Measurements from ENCODE around the gene OR1D5.
"Not testable (repeated sequence)": the region's sequence is repeated elsewhere in the genome, so short reads cannot be mapped to it uniquely, and the experiment has no call there.

Gene OR1D5, protein sequence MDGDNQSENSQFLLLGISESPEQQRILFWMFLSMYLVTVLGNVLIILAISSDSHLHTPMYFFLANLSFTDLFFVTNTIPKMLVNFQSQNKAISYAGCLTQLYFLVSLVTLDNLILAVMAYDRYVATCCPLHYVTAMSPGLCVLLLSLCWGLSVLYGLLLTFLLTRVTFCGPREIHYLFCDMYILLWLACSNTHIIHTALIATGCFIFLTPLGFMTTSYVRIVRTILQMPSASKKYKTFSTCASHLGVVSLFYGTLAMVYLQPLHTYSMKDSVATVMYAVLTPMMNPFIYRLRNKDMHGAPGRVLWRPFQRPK

DNA sequence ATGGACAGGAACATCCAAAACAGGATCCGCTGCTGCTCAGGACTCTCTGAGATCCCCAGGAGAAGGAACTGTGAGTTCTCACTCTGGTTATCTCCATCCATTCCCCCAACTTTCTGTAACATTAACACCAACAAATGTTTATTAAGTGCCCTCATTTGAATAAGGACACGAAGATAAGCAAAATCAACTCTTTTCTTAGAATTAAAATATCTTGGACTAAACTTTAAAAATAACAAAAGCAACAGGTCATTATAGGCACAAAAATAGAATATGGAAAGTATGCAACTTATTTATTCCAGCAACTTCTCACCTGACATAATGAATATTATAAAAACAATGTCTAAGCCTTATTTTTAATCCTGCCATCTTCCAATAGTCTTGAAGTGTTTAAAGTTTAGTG is at the start of gene OR1D5:
OR1D5 (minus strand) TSS at position 101 of the 400 bp plus-strand sequence; CDS start at position 101, 0 bp downstream.
- DNase-seq (ENCODE audit: low read depth in 2 of 3, low spot score in 2 of 3), result not testable (repeated sequence)

DNA sequence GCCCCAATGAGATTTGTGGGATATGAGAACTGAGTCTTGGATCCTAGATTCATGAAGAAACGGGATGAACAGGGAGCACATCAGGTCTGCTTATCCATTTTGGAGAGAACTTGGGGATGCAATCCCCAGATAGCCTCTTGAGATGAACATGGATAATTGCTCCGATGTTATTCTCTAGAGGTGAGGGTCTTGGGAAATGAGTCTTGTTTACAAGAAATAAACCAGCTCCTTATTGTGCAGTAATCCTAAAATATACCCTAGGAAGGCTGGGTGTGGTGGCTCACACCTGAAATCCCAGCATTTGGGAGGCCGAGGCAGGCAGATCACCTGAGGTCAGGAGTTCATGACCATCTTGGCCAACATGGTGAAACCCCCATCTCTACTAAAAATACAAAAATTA is 40.9 kb upstream of the OR1D5 start, which contains the start of gene OR1D2:
OR1D2 (minus strand) TSS at position 101 of the 400 bp plus-strand sequence. CDS start 11,426 bp downstream, outside the sequence.
- DNase-seq (ENCODE audit: low read depth in 2 of 3, low spot score in 2 of 3), result no peak

DNA sequence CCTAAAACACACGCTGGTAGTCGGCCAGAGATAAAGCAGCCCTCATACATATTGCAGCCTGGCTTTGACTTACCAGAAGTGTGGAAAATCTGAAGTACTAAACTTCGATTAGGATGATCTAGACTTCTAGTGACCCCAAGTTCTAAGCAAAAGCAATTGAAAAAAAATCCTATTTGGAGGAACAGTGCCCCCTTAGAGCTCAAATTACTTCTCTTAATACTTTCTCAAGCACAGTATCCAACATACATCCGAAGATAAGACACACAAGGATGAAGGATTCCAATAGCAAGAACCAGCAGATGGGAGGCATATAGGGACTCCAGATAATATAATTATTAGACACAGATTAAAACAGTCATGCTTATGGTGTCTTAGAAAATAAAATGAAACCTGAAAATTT is 10.4 kb upstream of the OR1D5 start:
- DNase-seq (ENCODE audit: low read depth in 2 of 3, low spot score in 2 of 3), result not testable (repeated sequence)

DNA sequence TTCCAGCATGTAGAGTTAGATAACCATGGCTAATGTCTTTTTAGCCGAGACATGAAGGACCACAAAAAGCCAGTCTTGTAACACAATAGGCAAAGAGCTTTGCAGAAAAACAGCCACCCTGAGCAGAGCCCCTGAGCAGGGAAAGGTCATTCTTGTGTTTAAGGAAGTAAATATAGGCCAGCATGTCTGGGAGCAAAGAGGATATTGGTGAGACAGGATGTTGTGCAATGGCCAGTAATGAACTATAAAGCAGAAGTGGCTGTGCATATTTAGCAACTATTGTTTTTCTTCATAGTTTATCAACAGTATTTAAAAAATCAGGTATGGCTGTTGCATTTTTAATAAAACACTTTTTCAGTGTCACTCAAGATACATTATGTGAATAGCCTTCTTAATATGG is 1.8 kb upstream of the OR1D5 start:
- not testable (repeated sequence) for DNase-seq (ENCODE audit: low read depth in 2 of 3, low spot score in 2 of 3)

DNA sequence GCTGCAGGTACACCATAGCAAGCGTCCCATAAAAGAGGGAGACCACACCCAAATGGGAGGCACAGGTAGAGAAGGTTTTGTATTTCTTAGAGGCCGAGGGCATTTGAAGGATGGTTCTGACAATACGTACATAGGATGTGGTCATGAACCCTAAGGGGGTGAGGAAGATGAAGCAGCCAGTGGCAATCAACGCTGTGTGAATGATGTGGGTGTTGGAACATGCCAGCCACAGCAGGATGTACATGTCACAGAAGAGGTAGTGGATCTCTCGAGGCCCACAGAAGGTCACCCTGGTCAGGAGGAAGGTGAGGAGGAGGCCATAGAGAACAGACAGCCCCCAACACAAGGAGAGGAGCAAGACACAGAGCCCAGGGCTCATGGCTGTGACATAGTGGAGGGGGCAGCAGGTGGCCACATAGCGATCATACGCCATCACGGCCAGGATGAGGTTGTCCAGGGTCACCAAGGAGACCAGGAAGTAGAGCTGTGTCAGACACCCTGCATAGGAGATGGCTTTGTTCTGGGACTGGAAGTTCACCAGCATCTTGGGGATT is 506 bp downstream of the OR1D5 start:
- DNase-seq (ENCODE audit: low read depth in 2 of 3, low spot score in 2 of 3), result not testable (repeated sequence)

DNA sequence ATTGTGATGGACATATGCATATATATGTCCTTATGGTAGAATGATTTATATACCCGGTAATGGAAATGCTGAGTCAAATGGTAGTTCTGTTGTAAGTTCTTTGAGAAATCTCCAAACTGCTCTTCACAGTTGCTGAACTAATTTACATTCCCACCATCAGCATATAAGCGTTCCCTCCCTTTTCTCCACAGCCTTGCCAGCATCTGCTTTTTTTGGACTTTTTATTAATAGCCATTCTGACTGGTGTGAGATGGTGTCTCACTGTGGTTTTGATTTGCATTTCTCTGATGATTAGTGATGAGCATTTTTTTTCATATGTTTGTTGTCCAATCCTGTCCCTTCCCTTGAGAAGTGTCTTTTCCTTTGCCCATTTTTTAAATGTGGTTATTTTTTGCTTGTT is 8.5 kb downstream of the OR1D5 start:
- not testable (repeated sequence) for DNase-seq (ENCODE audit: low read depth in 2 of 3, low spot score in 2 of 3)

DNA sequence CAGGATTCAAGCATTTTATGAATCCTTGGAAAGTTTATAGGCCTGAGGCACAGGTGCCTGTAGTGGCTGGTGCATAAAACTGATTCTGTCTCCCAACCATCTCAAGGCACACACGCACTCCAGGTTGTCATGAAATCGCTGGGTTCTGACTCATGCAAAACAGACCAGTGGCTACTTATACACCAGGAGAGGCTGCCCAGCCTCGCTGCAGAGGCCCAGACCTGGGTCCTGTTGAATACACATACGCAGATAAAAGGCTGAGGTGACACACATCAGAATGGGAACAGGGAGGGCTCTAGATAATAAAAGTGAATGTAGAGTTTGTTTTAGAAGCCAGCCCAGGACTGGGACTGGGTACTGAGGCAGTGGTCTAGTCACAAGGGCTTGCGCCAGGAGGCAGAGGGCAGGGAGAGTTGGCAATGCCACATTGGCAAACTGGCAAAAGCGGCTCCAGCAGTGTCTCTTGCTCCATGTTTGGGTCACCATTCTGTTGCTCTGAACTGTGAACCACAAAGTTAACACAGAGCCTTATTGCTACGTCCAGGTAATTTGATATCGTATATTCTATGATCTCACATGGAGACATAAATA is 13.6 kb downstream of the OR1D5 start:
- DNase-seq (ENCODE audit: low read depth in 2 of 3, low spot score in 2 of 3), result no peak

DNA sequence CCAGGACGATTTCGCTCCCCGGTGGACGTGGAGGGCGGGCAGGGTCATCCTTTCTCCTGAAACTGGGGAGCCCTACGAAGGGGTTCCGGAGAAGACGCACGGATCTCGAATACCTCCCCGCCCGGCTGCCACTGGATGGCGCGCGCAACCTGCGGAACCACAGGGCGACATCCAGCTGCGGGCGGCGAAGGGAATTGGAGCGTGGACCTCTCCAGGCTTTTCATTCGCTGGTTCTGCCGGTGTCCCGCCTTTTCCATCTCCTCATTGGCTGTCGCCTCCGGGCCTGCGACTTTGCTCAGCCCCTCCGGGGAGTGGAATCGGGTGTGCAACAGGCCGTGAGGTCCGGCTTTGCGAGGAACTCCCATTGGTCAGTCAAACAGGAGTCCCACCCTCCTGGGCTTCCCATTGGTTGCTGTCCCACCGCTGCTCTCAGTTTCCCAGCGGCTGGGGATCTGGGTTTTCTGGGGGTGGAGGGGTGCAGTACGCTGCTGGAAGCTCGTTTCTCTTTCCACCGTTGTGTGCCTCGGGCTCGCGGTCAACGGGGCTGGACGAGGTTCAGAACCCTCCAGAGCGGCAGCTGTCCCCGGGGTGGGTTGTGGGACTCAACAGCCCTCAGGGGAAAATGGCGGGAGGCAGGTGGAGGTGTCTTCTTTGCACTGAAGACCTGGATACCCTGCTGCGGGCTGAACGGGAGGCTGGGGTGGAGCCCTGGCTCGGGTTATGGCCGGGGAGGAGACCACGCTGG is 14.5 kb downstream of the OR1D5 start:
- peak; percentile 67 to 87 (median 77) for DNase-seq (ENCODE audit: low read depth in 2 of 3, low spot score in 2 of 3)

DNA sequence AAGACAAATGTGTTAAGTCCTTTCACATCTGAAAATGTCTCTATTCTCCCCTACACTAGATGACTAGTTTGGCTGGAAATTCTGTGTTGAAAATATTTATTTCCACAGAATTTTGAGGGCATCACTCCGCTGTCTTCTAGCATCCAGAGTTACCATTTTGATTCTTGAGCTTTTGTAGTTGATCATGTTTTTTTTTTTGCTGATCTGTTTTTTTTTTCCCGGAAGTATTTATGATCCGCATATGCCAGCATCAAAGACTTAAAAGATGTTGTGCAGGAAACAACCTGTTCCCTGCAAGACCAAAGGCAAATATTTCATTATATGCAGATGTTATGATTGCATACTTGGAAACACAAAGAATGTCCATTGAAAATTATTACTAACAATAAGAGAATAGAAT is 16.7 kb downstream of the OR1D5 start:
- no peak for DNase-seq (ENCODE audit: low read depth in 2 of 3, low spot score in 2 of 3)

DNA sequence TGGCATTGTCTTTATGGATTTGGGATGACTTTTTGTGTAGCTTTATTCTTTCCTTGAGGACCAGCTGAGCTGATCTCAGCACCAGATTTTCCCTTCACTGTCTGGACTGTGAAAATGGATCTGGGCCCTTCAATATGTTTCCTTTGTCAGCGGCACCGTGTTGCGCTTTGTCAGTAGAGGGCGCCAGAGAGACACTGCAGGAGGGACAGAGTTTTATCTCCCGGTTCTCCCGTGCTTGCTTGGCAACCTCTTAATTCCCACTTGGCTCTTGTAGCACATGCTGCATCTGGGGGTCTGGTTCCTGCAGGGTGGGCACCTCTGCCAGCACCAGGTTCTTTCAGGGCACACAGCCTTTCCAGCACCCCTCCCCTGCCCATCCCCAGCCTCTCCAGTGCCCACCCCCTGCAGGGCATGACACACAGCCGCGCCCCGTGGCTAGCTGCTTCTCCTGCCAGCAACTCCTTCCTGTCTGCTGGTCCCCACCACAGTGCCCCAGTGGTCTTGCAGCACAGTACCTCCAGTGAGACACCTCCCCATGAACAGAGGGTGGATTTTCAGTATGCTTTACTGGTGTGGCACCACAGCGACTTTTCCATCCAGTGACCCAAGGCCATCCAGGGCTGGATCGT is 19.6 kb downstream of the OR1D5 start:
- no peak for DNase-seq (ENCODE audit: low read depth in 2 of 3, low spot score in 2 of 3)

DNA sequence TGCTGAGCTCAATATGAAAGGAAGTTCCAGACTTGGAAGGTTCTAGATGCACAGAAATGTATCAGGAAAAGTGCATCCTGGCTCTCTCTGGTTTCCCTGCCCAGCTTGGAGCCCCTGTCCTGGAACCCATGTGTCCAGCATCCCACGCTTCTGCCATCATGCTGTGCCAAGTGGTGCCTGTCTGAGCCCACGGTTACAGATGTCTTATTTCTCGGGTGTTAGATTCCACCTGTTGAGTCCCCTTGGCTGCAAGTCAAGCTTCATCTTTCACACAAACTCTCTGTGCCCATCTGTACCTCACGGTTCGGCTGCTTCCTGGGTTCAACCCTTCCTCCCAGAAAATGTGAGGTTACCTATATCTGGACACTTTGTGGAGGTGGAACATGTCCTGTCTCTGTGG is 22.5 kb downstream of the OR1D5 start:
- no peak for DNase-seq (ENCODE audit: low read depth in 2 of 3, low spot score in 2 of 3)

DNA sequence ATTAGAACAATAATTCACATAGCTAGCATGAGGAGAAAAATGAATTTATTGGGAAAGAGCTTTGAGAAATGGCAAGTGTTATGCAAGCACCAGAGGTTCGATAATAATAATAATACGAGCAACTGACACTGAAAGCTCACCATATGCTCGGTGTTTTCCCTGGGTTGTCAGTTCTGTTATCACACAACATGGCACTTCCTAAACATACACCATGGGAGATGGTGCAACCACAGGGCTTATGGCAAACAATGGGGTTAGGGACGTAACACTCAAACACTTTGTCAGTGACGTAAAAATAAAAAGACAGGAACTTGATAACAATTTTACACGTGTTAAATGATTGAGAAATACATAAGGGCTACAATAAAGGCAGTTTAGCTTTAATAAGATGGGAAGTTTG is 23.7 kb downstream of the OR1D5 start:
- no peak for DNase-seq (ENCODE audit: low read depth in 2 of 3, low spot score in 2 of 3)

DNA sequence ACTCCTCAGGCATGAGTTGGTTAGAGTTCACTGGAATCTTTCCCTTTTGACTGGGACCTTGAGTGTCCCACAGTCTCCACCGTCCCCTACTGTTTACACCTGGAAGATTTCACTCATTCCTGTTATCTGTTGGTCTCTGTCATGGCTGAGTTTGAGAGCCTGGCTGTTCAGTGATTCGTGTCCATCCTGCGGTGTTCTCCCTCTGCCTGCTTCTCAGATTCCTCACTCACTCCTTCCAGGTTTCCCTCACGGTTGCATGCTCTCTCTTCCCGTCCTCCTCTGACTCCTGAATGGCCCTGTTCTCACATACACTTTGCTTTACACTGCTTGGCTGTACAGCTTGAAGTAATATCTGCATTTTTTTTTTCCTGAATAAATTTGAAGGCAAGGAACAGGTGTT is 24.5 kb downstream of the OR1D5 start:
- no peak for DNase-seq (ENCODE audit: low read depth in 2 of 3, low spot score in 2 of 3)

DNA sequence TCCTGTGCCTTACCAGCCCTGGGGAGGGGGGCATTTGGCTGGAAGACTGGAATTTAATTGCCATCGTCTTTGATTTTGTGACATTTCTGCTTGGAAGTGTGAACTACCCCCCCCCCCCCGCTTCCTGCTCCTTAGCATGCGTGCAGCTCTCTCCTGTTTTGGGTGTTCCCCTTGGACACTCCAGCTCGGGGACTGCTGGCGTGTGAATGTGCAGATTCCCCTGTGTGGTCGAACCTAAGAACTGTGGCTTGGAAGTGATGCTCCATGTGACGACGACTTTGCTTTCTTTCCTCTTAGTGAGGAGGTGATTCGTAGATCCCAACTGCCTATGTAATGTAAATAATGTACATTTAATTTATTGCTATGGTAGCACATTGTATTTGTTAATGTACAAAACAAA is 26.1 kb downstream of the OR1D5 start:
- no peak for DNase-seq (ENCODE audit: low read depth in 2 of 3, low spot score in 2 of 3)

DNA sequence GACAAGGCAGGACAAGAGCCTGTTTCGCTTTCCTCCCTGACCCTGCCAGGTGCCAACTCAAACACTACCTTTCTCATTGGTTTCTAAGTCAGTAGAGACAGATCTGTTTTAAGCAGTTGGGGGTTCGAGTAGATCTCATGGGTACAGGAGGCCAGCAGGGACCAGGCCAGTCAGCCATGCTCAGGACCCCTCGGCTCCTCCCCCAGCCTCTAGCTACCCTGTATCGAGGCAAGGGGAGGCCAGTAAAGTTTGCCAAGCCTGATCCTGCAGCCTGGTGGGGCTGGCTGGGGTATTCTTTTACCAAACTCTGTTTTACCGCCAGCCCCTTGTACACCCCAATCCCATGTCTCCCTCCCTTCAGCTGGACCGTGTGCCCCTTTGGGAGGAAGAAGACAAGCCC is 26.6 kb downstream of the OR1D5 start:
- DNase-seq (ENCODE audit: low read depth in 2 of 3, low spot score in 2 of 3), result no peak

DNA sequence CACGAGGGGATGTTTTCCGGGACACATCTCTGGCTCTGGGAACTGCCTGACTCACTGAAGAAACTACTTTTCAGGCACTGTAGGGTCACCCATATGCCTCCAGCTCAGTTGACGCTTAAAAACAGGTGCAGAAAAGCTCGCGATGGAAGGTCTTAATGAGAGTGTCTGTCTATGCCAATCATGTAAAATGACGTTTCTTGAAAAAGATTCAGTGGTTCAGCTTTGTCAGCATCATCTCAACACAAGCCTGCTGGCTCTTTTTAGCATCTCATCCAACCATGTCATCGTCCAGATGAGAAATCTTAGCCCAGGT is 27.5 kb downstream of the OR1D5 start:
- DNase-seq (ENCODE audit: low read depth in 2 of 3, low spot score in 2 of 3), result no peak

DNA sequence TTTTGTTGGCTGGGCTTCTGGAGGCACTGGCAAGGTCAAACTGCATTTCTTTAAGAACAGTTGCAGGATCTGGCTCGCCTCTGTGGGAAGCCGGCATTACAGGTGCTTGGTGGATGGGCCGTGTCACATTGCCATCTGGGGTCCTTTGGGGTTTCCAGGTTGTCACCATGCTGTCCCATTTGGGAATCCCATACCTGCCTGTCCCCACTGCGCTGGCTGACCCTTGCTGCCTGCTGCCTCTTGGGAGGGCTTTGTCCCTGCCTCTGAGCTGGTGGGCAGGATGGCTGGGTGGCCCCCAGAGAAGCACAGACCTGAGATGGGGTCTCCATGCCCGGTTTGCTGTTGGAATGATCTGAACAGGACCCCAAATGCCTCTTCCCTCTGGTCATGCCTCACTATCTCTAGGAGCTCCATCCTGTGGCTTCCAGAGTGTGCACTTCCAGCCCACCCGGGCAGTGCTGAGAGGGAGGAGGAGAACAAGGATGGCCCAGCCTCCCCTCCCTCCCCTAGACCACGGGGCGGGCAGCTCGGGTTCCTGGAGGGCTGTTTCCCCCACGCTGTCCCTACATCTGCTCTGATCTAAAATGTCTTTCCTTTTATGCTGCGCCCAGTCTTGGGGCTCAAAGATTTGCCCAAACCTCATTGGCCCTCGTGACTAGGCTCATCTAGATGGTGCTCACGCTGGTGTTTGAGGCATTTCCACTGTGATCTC is 28.0 kb downstream of the OR1D5 start:
- DNase-seq (ENCODE audit: low read depth in 2 of 3, low spot score in 2 of 3), result no peak

DNA sequence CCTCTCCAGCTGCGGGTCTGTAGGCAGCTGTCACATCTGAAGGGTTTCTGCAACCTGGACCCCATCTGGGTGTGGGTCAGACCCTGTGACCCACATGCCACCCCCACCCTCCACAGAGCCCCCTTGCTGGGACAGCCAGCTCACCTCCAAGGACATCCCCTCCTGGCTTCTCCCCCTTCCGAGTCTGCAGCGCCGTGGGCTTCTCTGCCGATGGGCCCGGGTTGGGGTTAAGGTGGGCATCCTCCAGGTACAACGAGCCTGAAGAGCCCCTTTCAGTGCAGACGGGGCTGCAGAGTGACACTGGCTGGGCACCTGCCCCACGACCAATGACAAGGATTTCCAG is 28.9 kb downstream of the OR1D5 start:
- DNase-seq (ENCODE audit: low read depth in 2 of 3, low spot score in 2 of 3), result no peak

DNA sequence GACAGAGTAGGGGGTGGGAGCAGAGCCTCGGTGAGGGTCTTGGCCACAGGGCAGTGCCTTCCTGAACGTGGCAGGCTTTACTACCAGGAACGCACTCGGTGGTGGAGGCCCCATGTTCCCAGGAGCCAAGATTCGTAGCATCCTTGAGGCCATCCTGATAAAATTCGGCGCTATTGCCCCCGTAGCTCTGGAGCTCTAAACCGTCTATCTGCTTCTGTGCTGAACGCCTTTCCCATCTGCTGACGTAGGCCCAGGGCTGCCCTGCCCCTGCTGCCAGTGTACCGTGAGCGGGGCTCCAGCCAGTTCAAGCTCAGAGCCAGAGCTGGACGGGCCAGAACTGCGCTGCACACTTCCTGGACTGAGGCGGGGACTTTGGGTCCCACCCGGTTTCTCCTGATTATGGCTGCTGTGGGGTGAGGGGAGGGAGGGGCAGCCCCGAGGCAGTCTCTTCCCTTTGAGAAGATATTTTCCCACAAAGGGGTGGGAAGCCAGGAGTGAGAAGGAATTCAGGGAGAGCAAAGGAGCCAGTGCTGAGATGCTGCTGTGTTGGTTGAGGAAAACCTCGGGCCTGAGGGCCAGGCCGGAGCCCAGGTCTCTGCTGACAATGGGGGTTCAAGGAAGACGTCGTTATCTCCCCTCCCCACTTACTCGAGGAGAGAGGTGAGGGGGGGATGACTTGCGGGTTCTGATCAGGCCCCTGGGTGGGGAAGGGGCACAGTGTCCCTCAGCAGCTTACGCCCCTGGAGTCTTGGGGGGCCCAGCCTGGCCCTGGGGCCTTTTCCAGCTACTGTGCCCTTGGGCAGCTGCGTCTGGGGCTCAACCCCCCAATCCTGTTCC is 29.4 kb downstream of the OR1D5 start:
- DNase-seq (ENCODE audit: low read depth in 2 of 3, low spot score in 2 of 3), result no peak

DNA sequence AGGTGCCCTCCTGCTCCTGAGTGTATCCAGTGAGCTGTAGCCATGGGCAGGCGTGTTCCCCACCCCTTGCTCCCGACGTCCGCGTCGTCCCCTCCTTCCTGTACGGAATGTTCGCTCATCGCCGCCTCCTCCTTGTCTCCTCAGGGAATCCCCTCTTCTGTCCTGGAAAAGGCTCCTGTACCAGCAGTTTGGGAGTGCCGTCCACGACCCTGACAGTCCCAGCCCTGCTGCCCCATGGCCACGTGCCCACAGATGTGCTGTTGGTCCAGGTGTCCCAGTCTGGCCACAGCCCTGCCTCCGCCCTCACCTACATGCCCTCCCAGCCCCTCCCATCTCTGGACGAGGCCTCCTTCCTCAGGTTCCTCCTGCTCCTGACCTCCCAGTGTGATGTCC is 30.2 kb downstream of the OR1D5 start:
- no peak for DNase-seq (ENCODE audit: low read depth in 2 of 3, low spot score in 2 of 3)

All from activated CD8-positive, alpha-beta memory T cell treated with anti-CD3 and anti-CD28 coated beads for 48 hours (primary cell).